ENCODE measurements around the gene GLRX5.
"Not testable (repeated sequence)": the region's sequence is repeated elsewhere in the genome, so short reads cannot be mapped to it uniquely, and the experiment has no call there.

The GLRX5 gene

GRCh38 chr14:95500201-95500681 is 34.6 kb upstream of the GLRX5 start:
- DNase-seq = no peak

GRCh38 chr14:95500772-95501401 is 34.0 kb upstream of the GLRX5 start:
- DNase-seq = no peak

GRCh38 chr14:95502381-95502950 is 32.4 kb upstream of the GLRX5 start:
- no peak for DNase-seq

- no peak for DNase-seq
These were observed 31.3 kb upstream of the GLRX5 start for GRCh38 chr14:95503365-95504134.

GRCh38 chr14:95504135-95505029 is 30.5 kb upstream of the GLRX5 start:
- DNase-seq = peak; percentile 45

- DNase-seq = no peak
These were observed 29.7 kb upstream of the GLRX5 start for GRCh38 chr14:95505030-95505589.

GRCh38 chr14:95507174-95507573 is 27.7 kb upstream of the GLRX5 start:
- DNase-seq = no peak

- no peak for DNase-seq
These were observed 27.1 kb upstream of the GLRX5 start for GRCh38 chr14:95507701-95508103.

GRCh38 chr14:95508377-95508776 is 26.5 kb upstream of the GLRX5 start:
- DNase-seq = no peak

GRCh38 chr14:95509495-95509894 is 25.4 kb upstream of the GLRX5 start:
- no peak for DNase-seq

GRCh38 chr14:95510344-95510743 is 24.5 kb upstream of the GLRX5 start:
- not testable (repeated sequence) for DNase-seq

- no peak for DNase-seq
These were observed 24.0 kb upstream of the GLRX5 start for GRCh38 chr14:95510804-95511203.

- no peak for DNase-seq
These were observed 23.2 kb upstream of the GLRX5 start for GRCh38 chr14:95511687-95512086.

- no peak for DNase-seq
These were observed 21.6 kb upstream of the GLRX5 start for GRCh38 chr14:95513291-95513690.

GRCh38 chr14:95514131-95515079 is 20.4 kb upstream of the GLRX5 start:
- DNase-seq = no peak

- peak; percentile 28 for DNase-seq
These were observed 19.8 kb upstream of the GLRX5 start for GRCh38 chr14:95515080-95515489.

- DNase-seq = peak; percentile 90
These were observed 19.0 kb upstream of the GLRX5 start for GRCh38 chr14:95515596-95516552.

- DNase-seq = peak; percentile 61
These were observed 18.2 kb upstream of the GLRX5 start, which contains the start of gene SYNE3 for GRCh38 chr14:95516554-95517181. SYNE3 (minus strand) TSS chr14:95516650; CDS start chr14:95475821, 40,829 bp downstream.

GRCh38 chr14:95518045-95518751 is 16.7 kb upstream of the GLRX5 start:
- no peak for DNase-seq

Measured in activated CD4-positive, alpha-beta T cell treated with anti-CD3 and anti-CD28 coated beads for 48 hours (primary cell).